ENCODE measurements around the gene AGMO.

DNA sequence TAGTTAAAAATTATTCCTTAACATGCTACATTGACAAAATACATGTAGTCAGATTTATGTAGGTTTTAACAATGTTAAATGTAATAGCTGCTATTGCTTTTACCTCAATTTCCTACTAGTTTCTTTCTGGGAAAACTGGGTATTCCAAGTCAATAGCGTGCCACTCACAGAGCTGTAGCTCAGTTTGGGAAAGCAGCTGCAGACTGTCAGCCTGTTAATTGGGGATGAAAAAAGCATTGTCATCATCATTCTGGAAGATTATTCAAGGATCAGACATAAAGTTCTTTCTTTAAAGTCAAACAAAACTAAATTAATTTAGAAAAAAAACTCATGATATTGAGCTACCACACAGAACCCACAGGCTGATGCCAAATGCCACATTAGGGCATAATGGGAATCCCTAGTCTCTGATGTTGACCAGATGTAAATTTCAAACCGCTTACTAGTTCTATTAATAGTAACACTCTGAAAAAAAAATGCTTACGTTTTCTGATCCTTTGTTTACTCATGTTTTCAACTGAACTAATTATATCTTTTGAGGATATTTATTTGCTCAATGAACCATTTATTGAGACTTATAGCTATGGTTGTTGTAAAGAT lies 19.6 kb upstream of the AGMO start:
- TF ChIP-seq CTCF (IDR thresholded peaks at IDR 0.05; ENCODE audit: low read length) (no peak), EZH2phosphoT487 (IDR thresholded peaks at IDR 0.05; ENCODE audit: low read length) (no peak)
